HG02970 (cell line): ENCODE measurements around the gene ELOA.
A peak's percentile ranks its signal among the peaks of the same experiment; 100 is the strongest.
"Not testable (repeated sequence)": the region's sequence is repeated elsewhere in the genome, so short reads cannot be mapped to it uniquely, and the experiment has no call there.

Experiments
- ATAC-seq: cut with Tn5 transposase; IDR thresholded peaks from one replicate; pipeline ENCODE4 v1.9.1; 2021; ENCODE audit warnings: mild to moderate bottlenecking, moderate library complexity, moderate number of reproducible peaks; ENCODE audit not compliant: unreplicated experiment, low FRiP score

The ELOA gene

GRCh38 chr1:23799570-23800399, 56.5 kb downstream of the ELOA start:
- ATAC-seq: no peak

- peak; percentile 75 for ATAC-seq
Measured at GRCh38 chr1:23800400-23801337, 57.4 kb downstream of the ELOA start, which contains the start of gene GALE. TSS of gene GALE (minus strand) at chr1:23800754. CDS start at chr1:23799007, 1,747 bp downstream.

GRCh38 chr1:23801338-23801748, 58.1 kb downstream of the ELOA start:
- ATAC-seq: no peak

GRCh38 chr1:23801876-23802275, 58.6 kb downstream of the ELOA start:
- no peak for ATAC-seq

GRCh38 chr1:23802809-23803342, 59.6 kb downstream of the ELOA start:
- not testable (repeated sequence) for ATAC-seq

- no peak for ATAC-seq
Measured at GRCh38 chr1:23803674-23804073, 60.4 kb downstream of the ELOA start.

GRCh38 chr1:23804183-23804835, 61.0 kb downstream of the ELOA start:
- no peak for ATAC-seq

GRCh38 chr1:23805025-23805424, 61.8 kb downstream of the ELOA start:
- ATAC-seq: no peak

- ATAC-seq: no peak
Measured at GRCh38 chr1:23806280-23806679, 63.0 kb downstream of the ELOA start.

GRCh38 chr1:23807453-23807852, 64.2 kb downstream of the ELOA start:
- ATAC-seq: no peak

- no peak for ATAC-seq
Measured at GRCh38 chr1:23809751-23810171, 66.5 kb downstream of the ELOA start.

- ATAC-seq: peak; percentile 54
Measured at GRCh38 chr1:23810818-23811540, 67.7 kb downstream of the ELOA start.
